GM19328 (cell line): ENCODE data around the gene QPCTL.
"Not testable (repeated sequence)": the region's sequence is repeated elsewhere in the genome, so short reads cannot be mapped to it uniquely, and the experiment has no call there.

Experiments used
- ATAC-seq: cut with Tn5 transposase; IDR thresholded peaks from one replicate; pipeline ENCODE4 v1.9.1; 2021; ENCODE audit warnings: mild to moderate bottlenecking, moderate library complexity; ENCODE audit not compliant: unreplicated experiment

Gene QPCTL

DNA sequence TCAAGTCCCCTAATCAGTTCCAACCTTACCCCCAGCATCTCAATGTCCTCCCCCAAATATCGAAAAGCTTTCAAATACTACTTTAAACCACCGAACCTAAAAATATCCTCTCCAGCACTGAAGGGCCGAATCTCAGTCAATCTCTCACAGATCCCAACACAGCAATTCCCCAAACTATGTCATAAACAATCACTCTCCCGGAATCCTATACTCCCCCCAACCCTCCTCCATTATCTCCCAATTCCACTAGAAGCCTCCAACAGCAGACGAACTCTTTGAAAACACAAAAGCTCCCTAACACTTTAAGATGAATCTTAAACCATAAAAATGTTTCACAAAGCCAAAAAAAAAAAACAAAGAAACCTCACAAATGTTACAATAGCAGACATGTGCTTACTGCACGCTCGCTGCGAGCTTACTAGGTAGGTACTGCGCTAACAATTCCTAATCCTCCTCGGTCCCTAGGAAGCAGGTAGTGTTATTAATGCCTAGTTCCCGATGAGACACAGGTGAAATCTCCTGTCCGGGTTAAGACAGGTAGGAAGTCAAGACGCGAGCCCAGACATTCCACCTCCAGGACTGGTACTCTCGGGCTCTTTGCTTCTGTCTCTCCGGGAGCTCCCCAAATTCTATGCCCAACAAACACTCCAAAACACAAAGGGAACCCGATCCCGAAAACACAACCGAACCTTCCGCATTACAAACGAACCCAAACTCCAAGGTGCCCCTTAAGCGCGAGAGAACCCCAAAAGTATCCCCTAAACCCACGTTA, 24.1 kb downstream of the QPCTL start:
- ATAC-seq: no peak

- peak; percentile 93 for ATAC-seq
Measured at GRCh38 chr19:45717131-45717982, 24.9 kb downstream of the QPCTL start.

DNA sequence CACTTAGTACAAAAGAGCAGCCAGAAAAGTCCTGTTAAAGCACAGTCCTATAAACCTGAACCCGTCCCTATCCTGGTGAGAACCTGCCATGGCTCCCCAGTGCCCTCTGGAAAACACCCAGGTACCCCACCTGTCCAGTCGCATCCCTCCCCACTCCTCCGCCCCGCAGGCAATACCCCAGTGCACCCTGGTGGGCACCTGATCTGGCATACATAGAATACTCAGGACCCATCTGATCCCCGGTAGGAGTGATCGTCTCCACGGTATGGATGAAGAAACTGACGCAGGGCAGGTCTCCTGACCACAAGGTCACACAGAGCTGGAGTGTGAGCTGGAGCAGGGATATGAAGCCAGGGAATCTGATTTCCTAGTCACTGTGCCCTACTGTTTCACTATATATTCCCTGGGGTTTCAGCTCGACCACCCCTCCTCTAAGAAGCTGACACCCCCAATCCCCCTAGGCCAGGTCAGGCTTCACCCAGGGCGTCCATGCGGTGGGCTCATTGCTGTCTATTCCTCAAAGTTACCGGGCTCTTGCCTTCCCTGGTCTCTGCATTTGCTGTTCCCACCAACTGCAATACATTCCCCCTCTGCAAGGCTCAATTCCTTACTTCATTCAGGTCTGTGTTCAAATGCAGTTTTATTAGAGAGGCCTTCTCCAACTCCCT, 25.7 kb downstream of the QPCTL start:
- ATAC-seq: no peak

DNA sequence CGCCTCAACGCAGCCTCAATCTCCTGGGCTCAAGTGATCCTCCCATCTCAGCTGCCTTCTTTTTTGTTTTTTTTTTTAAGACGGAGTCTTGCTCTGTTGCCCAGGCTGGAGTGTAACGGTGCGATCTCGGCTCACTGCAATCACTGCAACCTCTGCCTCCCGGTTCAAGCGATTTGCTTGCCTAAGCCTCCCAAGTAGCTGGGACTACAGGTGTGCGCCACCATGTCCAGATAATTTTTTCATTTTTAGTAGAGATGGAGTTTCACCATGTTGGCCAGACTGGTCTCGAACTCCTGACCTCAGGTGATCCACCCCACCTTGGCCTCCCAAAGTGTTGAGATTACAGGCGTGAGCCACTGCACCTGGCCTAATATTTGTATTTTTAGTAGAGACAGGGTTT, 27.6 kb downstream of the QPCTL start:
- not testable (repeated sequence) for ATAC-seq

DNA sequence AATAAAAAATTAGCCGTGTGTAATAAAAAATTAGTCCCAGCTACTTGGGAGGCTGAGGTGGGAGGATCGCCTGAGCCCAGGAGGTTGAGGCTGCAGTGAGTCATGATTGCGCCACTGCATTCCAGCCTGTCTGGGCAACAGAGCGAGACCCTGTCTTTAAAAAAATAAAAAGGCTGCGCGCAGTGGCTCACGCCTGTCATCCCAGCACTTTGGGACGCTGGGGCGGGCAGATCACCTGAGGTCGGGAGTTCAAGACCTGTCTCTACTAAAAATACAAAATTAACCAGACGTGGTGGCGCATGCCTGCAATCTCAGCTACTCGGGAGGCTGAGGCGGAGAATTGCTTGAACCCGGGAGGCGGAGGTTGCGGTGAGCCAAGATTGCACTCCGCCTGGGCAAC, 36.2 kb downstream of the QPCTL start:
- ATAC-seq: not testable (repeated sequence)

DNA sequence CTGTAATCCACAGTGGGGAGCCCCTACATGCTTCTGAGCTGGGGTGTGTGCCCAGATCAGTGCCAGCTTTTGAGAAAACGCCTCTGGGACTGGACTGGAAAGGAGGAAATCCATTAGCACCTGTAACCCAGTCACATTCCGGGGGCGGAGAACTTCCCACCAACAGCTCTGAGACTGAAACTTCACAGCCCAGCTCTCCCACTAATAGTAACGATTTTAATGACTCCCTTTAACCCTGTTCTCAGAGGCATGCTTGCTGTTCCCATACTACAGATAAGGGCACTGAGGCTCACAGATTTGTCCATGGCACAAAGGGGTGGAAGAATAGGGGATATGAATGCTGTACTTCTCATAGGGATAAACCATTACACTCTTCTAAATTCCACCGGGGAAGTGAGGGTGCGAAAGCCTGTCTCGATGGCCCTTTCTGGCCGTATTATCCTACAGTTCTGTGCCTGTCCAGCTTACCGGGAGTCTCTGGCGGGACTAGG, 37.4 kb downstream of the QPCTL start:
- no peak for ATAC-seq

DNA sequence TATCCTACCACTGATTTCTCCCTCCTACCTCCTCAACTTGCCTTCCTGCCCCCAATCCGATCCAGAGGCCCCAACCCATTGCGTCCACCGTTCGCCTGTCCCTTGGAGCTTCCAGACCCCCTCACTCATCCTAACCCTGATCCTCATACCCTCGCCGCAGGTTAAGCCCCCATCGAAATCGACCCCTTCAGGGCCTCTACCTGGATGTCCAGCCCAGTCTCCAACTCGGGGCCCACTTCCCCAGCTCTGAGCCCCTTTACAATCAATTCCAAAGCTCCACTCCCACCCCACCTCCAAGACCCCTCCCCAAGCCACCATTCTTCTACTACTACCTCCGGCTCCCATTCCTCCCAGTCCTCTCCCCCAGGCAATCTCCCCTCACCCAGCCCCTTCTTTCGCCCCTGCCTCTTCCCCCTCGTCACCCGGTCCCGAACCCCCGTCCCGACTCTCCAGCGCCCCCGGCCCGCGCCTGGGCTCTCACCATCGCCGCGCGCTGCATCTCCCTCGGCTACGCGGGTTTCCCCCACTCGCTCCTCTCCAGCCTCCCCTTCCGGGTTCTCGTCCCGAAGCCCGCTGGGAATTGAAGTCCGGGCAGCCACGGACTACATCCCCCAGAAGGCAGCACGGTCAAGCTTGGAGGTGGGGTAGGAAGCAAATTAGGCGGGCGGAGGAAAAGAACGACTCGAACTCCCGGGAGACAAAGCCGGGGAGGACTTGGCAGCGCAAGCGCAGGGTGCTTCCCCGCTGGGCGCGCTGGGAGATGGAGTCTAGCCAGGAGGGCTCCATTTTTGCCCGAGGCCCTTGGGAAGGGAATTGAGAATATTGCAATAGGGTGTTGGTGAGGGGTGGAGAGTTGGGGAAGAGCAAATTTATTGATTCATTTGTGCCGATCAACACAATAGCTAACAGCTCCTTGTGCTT, 38.2 kb downstream of the QPCTL start, which contains the start of gene FBXO46:
Gene FBXO46, minus strand, starts transcription at position 529 of the 921 bp plus-strand sequence. CDS start 17,401 bp downstream, outside the sequence.
- peak; percentile 77 for ATAC-seq

DNA sequence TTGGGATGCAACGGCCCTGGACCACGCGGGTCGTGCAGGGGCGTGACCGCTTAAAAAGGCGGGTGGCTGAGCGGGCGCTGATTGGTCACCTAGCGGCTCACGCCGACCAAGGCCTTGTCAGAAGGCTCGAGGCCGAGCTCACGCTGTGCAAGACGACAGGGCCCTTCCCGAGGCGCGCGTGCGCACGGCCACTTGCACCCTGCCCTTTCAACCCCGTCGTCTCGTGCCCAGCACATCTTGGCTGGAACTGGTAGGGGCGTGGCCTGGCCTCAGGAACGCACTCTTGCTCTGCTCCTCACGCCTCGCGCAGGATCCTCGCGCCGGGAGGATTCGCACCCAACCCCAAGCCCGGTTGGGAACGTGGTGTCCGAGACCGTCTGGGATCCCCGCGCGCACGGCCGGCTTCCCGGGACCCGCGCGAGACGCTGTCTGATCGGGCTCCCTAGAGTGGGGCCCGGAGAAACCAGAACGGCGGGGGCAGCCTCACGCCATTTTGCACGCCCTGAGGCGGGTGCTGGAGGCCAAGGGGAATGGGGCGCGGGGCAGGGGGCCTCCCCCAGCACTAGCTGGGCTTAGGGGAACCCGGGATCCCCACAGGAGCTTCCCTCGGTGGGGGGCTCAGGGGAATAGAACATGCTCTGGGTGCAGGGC, 40.8 kb downstream of the QPCTL start, which contains the start of gene MEIOSIN:
Gene MEIOSIN, plus strand, starts transcription at position 280 of the 651 bp plus-strand sequence. CDS start 1,938 bp downstream, outside the sequence.
- no peak for ATAC-seq

GRCh38 chr19:45739498-45740439, 47.3 kb downstream of the QPCTL start:
- no peak for ATAC-seq

GRCh38 chr19:45742969-45743368, 50.5 kb downstream of the QPCTL start:
- ATAC-seq: no peak

GRCh38 chr19:45745606-45746005, 53.1 kb downstream of the QPCTL start:
- no peak for ATAC-seq

GRCh38 chr19:45746866-45747265, 54.4 kb downstream of the QPCTL start:
- ATAC-seq: no peak

- no peak for ATAC-seq
Measured at GRCh38 chr19:45747513-45747912, 55.0 kb downstream of the QPCTL start.

- ATAC-seq: not testable (repeated sequence)
Measured at GRCh38 chr19:45751483-45751882, 59.0 kb downstream of the QPCTL start.

DNA sequence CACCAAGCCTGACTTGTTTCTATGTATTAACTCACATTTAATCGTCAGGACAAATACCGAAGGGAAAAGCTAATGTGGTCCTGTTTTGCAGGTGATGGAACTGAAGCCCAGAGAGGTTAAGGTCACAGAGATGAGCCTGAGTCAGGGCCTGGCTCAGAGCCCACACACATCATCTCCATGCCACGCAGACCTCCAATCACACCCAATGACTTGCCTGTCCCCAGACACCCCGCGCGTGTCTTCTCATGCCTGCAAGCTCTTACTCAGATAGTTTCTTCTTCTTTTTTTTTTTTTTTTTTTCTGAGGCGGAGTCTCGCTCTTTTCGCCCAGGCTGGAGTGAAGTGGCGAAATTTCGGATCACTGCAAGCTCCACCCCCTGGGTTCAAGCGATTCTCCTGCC, 60.2 kb downstream of the QPCTL start:
- ATAC-seq: no peak

DNA sequence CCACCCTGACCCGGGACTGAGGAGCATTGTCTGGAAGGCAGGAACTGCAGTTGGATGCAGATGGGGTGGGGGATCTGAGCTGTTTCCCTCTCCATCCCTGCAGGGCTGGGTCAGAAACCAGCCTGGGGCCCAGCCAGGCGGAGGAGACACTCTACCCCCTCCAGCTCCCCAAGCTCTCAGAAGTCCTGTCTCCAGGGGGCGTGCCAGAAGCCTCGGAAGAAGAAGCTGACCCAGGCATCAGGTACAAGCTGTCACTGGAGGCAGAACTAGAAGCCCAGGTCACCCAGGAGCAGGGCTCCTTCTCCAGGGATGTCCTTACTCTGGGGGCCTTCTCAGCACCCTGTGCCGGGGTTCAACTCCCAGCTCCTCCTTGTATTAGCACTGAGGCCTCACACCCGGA, 61.1 kb downstream of the QPCTL start:
- ATAC-seq: no peak
